Loucy (cell line): Measurements from ENCODE around the gene FGD5.

Source experiments
- CTCF ChIP-seq: fragments of 200-600 bp; sonication (generic); conservative IDR thresholded peaks from 2 replicates; pipeline ENCODE4 v1.5.1; 2014; ENCODE audit warnings: mild to moderate bottlenecking, antibody characterized with exemption, low read length
- EZH2phosphoT487 ChIP-seq: fragments of 200-600 bp; IDR thresholded peaks from 2 replicates; pipeline ENCODE4 v1.6.1; 2018; ENCODE audit warnings: antibody characterized with exemption, mild to moderate bottlenecking, moderate library complexity, borderline replicate concordance

GRCh38 chr3:14859880-14860279, 41.1 kb downstream of the FGD5 start:
- TF ChIP-seq CTCF (no peak), EZH2phosphoT487 (no peak)
